Neural cell (in vitro differentiated cells): ENCODE results near the gene RPS6KA2.

Source experiments
- EZH2 ChIP-seq: fragments of 200-600, 300-800 bp; shearing (Covaris generic), sonication (generic); IDR thresholded peaks from 2 replicates; pipeline ENCODE4 v1.6.1; 2014; ENCODE audit warnings: antibody characterized with exemption, low read length, borderline replicate concordance, mild to moderate bottlenecking; ENCODE audit not compliant: insufficient read depth, poor library complexity, severe bottlenecking
- SMC3 ChIP-seq: fragments of 450-650 bp; conservative IDR thresholded peaks from 2 replicates; pipeline ENCODE4 v1.6.1; 2014; ENCODE audit warnings: antibody characterized with exemption, mild to moderate bottlenecking, moderate library complexity; ENCODE audit not compliant: poor library complexity
- TAF1 ChIP-seq: IDR thresholded peaks from 2 replicates; pipeline ENCODE4 v1.6.1; 2012; ENCODE audit warnings: low read depth

DNA sequence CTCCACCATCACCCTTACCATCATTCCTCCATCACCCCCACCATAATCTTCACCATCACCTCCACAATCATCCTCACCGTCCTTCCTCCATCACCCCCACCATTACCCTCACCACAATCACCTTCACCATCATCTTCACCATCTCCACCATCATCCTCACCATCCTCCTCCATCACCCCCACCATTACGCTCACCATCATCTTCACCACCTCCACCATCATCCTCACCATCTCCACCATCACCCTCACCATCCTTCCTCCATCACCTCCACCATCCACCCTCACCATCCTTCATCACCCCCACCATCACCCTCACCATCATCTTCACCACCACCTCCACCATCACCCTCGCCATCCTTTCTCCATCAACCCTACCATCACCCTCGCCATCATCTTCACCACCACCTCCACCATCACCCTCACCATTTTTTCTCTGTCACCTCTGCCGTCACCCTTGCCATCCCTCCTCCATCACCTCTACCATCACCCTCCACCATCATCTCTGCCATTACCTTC is 211.2 kb downstream of the RPS6KA2 start:
- TF ChIP-seq SMC3 (no peak), EZH2 (no peak), TAF1 (no peak)
